Activated CD8-positive, alpha-beta memory T cell treated with anti-CD3 and anti-CD28 coated beads for 36 hours (primary cell): ENCODE data around the gene KRTAP19-4. TPM values are rescaled to one million over a fixed set of nuclear protein-coding genes. Genes with fewer than 3 reads are reported as not detected.

Experiments used
- total RNA-seq, 2 experiments: library from RNA; stranded (reverse); gene quantifications; one replicate each; pipeline ENCODE4 v1.2.3, GENCODE V29; 2021

KRTAP19-4 gene
- total RNA-seq, 2 experiments from 2014 or later: not detected

Other genes with a start within 250 kb of the KRTAP19-4 start
- not detected for gene KRTAP24-1, start 214.2 kb downstream of the KRTAP19-4 start, total RNA-seq
- not detected for gene KRTAP25-1, start 207.7 kb downstream of the KRTAP19-4 start, total RNA-seq
- not detected for gene KRTAP26-1, start 176.8 kb downstream of the KRTAP19-4 start, total RNA-seq
- gene KRTAP27-1, start 159.5 kb downstream of the KRTAP19-4 start, total RNA-seq: not detected
- not detected for gene KRTAP23-1, start 148.6 kb downstream of the KRTAP19-4 start, total RNA-seq
- not detected for gene KRTAP13-2, start 124.9 kb downstream of the KRTAP19-4 start, total RNA-seq
- not detected for gene KRTAP13-1, start 101.1 kb downstream of the KRTAP19-4 start, total RNA-seq
- gene KRTAP13-3, start 71.2 kb downstream of the KRTAP19-4 start, total RNA-seq: not detected
- not detected for gene KRTAP13-4, start 66.9 kb downstream of the KRTAP19-4 start, total RNA-seq
- gene KRTAP15-1, start 56.9 kb downstream of the KRTAP19-4 start, total RNA-seq: not detected
- not detected for gene KRTAP19-1, start 16.8 kb downstream of the KRTAP19-4 start, total RNA-seq
- gene KRTAP19-2, start 9.7 kb downstream of the KRTAP19-4 start, total RNA-seq: not detected
- gene KRTAP19-3, start 5.2 kb downstream of the KRTAP19-4 start, total RNA-seq: not detected
- not detected for gene KRTAP19-5, start 5.0 kb upstream of the KRTAP19-4 start, total RNA-seq
- gene KRTAP19-6, start 44.7 kb upstream of the KRTAP19-4 start, total RNA-seq: not detected
- gene KRTAP19-7, start 64.1 kb upstream of the KRTAP19-4 start, total RNA-seq: not detected
- gene KRTAP22-2, start 93.2 kb upstream of the KRTAP19-4 start, total RNA-seq: not detected
- gene KRTAP6-3, start 95.3 kb upstream of the KRTAP19-4 start, total RNA-seq: not detected
- gene KRTAP6-2, start 101.7 kb upstream of the KRTAP19-4 start, total RNA-seq: not detected
- not detected for gene KRTAP22-1, start 103.9 kb upstream of the KRTAP19-4 start, total RNA-seq
- not detected for gene KRTAP6-1, start 116.8 kb upstream of the KRTAP19-4 start, total RNA-seq
- gene KRTAP20-1, start 119.3 kb upstream of the KRTAP19-4 start, total RNA-seq: not detected
- not detected for gene KRTAP20-4, start 123.5 kb upstream of the KRTAP19-4 start, total RNA-seq
- not detected for gene KRTAP20-2, start 138.0 kb upstream of the KRTAP19-4 start, total RNA-seq
- gene KRTAP20-3, start 145.7 kb upstream of the KRTAP19-4 start, total RNA-seq: not detected
- gene KRTAP21-3, start 221.6 kb upstream of the KRTAP19-4 start, total RNA-seq: not detected